CD4-positive, CD25-positive, alpha-beta regulatory T cell (primary cell): ENCODE data around the gene FHAD1. TPM values are rescaled to one million over a fixed set of nuclear protein-coding genes. Genes with fewer than 3 reads are reported as not detected.

Experiments
- ATAC-seq, 2 donors: fragments of 150-1000 bp; cut with Tn5 transposase; one replicate each; pipeline ENCODE4 v1.10.0; 2021; ENCODE audit warnings: low read depth in 2 of 2, moderate number of reproducible peaks in 2 of 2, moderate library complexity in 1 of 2
- DNase-seq, 3 donors: peaks; one replicate each; pipeline versions ENCODE4 v3.0.0 to v3.0.0-alpha.2; 2012 to 2022; ENCODE audit warnings: mixed read lengths in 1 of 3
- H3K27ac ChIP-seq: one replicate; pipeline ENCODE4 v1.7.0; 2013; ENCODE audit warnings: mild to moderate bottlenecking, low read length; ENCODE audit not compliant: insufficient read depth, poor library complexity, severe bottlenecking
- H3K27me3 ChIP-seq: one replicate; pipeline ENCODE4 v1.7.0; 2013; ENCODE audit warnings: low read length; ENCODE audit not compliant: control insufficient read depth, insufficient read depth
- H3K36me3 ChIP-seq: one replicate; pipeline ENCODE4 v1.7.0; 2013; ENCODE audit warnings: mild to moderate bottlenecking, low read length, moderate library complexity; ENCODE audit not compliant: control insufficient read depth, insufficient read depth
- H3K4me1 ChIP-seq: 2 replicates; pipeline ENCODE4 v1.7.0; 2013; ENCODE audit warnings: mild to moderate bottlenecking, low read length; ENCODE audit not compliant: insufficient read depth, control insufficient read depth, poor library complexity, severe bottlenecking
- H3K4me3 ChIP-seq: one replicate; pipeline ENCODE4 v1.7.0; 2013; ENCODE audit warnings: low read depth, mild to moderate bottlenecking, low read length, moderate library complexity
- H3K9me3 ChIP-seq, 2 experiments: 1 replicate in 1 of 2; 2 replicates in 1 of 2; pipeline ENCODE4 v1.7.0; 2013; ENCODE audit warnings: low read length in 2 of 2, mild to moderate bottlenecking in 1 of 2, moderate library complexity in 1 of 2; ENCODE audit not compliant: control insufficient read depth in 2 of 2
- H3K27ac Mint-ChIP-seq, 3 donors: one replicate each; pipeline ENCODE4 v1.8.0; 2020 to 2022; ENCODE audit warnings: mild to moderate bottlenecking in 3 of 3, mixed read lengths in 3 of 3, moderate library complexity in 2 of 3
- H3K27me3 Mint-ChIP-seq: one replicate; pipeline ENCODE4 v1.8.0; 2022; ENCODE audit warnings: mild to moderate bottlenecking, mixed read lengths
- H3K36me3 Mint-ChIP-seq: one replicate; pipeline ENCODE4 v1.8.0; 2020; ENCODE audit warnings: mixed read lengths
- H3K4me1 Mint-ChIP-seq, 4 donors: one replicate each; pipeline ENCODE4 v1.8.0; 2020 to 2022; ENCODE audit warnings: mixed read lengths in 4 of 4, mild to moderate bottlenecking in 1 of 4
- H3K4me3 Mint-ChIP-seq, 4 donors: one replicate each; pipeline ENCODE4 v1.8.0; 2020 to 2022; ENCODE audit warnings: mild to moderate bottlenecking in 4 of 4, mixed read lengths in 4 of 4, moderate library complexity in 3 of 4
- H3K9me3 Mint-ChIP-seq, 7 donors: one replicate each; pipeline ENCODE4 v1.8.0; 2020 to 2022; ENCODE audit warnings: mixed read lengths in 7 of 7, mild to moderate bottlenecking in 3 of 7, moderate library complexity in 2 of 7
- polyA plus RNA-seq, 4 donors: library from polyadenylated mRNA; unstranded; fragments of 300-500 nt; fragmentation: Illumina TruSeq; gene quantifications; one replicate each; pipeline ENCODE4 v1.2.3, GENCODE V29; 2021
- total RNA-seq: library from RNA; stranded (reverse); gene quantifications from one replicate; pipeline ENCODE4 v1.2.3, GENCODE V29; 2022

The FHAD1 gene
- not detected for total RNA-seq
- not detected for polyA plus RNA-seq

- Mint-ChIP-seq H3K27ac (peak within 1 kb of the TSS in 1 of 3 donors; percentile 54), H3K4me3 (peak within 1 kb of the TSS; percentile 52 to 79 (median 70)), H3K4me1 (peaks cover 0 to 27% (median 15%) of the 10 kb centered on the region in 4 donors), H3K27me3 (peaks cover 64% of the 10 kb centered on the region), H3K9me3 (peaks cover 0 to 5% (median 0%) of the 10 kb centered on the region in 7 donors), H3K36me3 (peaks cover 9% of the 10 kb centered on the region)
- Histone ChIP-seq H3K27ac (no peak within 1 kb of the TSS), H3K4me3 (no peak within 1 kb of the TSS), H3K4me1 (no peaks in the 10 kb centered on the region), H3K9me3 (no peaks in the 10 kb centered on the region), H3K27me3 (peaks cover 14% of the 10 kb centered on the region), H3K36me3 (no peaks in the 10 kb centered on the region)
- DNase-seq (peak in 2 of 3 donors; percentile 6 to 44), ATAC-seq (peak in 1 of 2 donors; percentile 47)
These were observed at the start of gene FHAD1 for GRCh38 chr1:15246960-15247614. Gene FHAD1 (plus strand): TSS chr1:15247223. CDS start chr1:15251785, 4,562 bp downstream.

DNA sequence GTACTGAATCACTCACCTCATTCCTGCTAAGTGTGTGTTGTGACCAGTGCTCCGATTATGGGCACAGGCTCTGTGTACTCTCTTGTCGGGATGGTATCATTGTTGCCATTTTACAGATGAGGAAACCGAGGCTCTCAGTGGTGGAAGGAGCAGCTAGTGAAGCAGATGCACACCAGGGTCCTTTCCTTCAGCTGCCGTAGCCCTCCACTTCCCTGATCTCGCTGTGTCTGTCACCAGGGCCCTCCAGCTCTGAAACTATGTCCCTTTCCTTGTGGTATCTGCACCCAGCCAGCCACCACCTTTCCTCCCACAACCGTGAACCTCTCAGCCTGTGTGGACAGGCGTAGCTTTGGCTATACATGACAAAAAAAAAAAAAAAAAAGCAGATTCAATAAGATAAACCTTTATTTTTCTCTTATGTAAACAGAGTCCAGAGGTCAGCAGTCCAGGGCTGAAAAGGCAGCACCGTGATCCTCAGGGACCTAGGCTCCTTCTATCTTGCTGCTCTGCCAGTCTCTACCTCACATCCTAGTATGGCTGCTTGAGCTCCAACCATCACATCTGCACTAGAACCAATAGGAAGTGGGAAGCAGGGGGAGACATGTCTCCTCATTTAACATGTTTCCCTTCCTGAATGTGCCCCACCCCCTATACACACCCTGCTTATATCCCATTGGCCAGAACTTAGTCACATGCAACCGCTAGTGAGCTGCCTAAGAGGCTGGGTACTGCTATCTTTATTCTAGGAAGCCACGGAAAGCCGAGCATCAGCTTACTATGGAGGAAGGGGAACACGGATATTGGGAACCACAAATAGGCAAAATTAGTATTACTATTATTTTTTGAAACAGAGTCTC is 49.2 kb upstream of the FHAD1 start:
- Mint-ChIP-seq H3K9me3 (peaks cover 0 to 1% (median 0%) of the 10 kb centered on the region in 7 donors), H3K36me3 (no peaks in the 10 kb centered on the region), H3K27me3 (peaks cover 10% of the 10 kb centered on the region), H3K4me3 (no peak overlapping the region), H3K4me1 (no peaks in the 10 kb centered on the region), H3K27ac (peak overlapping the region in 1 of 3 donors; percentile 69)
- Histone ChIP-seq H3K27ac (no peak overlapping the region), H3K9me3 (no peaks in the 10 kb centered on the region), H3K36me3 (no peaks in the 10 kb centered on the region), H3K27me3 (no peaks in the 10 kb centered on the region), H3K4me3 (no peak overlapping the region), H3K4me1 (no peaks in the 10 kb centered on the region)
- DNase-seq, result no peak
- ATAC-seq, result no peak

DNA sequence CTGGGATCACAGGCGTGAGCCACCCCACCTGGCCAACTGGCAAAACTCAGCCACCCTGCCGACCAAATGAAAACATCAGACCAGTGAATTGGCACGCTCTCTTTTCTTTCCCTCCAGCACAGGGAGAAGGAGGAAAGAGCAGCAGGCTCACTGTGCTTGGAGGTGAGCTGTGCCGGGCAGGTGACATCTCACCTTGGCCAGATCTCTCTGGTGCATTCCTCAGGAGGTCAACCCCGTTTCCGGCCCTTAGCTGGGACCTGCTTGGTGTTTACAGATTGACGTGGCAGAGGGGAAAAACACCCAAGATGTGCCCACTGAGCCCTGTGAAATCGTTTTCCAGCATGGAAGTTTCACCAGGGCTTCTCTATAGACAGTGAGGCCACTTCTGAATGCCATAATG is 48.3 kb upstream of the FHAD1 start:
- no peaks in the 10 kb centered on the region for H3K27me3 ChIP-seq
- H3K27ac Mint-ChIP-seq, result no peak overlapping the region
- no peaks in the 10 kb centered on the region for H3K4me1 Mint-ChIP-seq
- H3K27me3 Mint-ChIP-seq, result peaks cover 10% of the 10 kb centered on the region
- DNase-seq, result no peak
- no peaks in the 10 kb centered on the region for H3K4me1 ChIP-seq
- peaks cover 0 to 1% (median 0%) of the 10 kb centered on the region in 7 donors for H3K9me3 Mint-ChIP-seq
- no peak overlapping the region for H3K27ac ChIP-seq
- no peak for ATAC-seq
- H3K36me3 ChIP-seq, result no peaks in the 10 kb centered on the region
- no peaks in the 10 kb centered on the region for H3K9me3 ChIP-seq
- H3K4me3 Mint-ChIP-seq, result no peak overlapping the region
- H3K36me3 Mint-ChIP-seq, result no peaks in the 10 kb centered on the region
- no peak overlapping the region for H3K4me3 ChIP-seq

DNA sequence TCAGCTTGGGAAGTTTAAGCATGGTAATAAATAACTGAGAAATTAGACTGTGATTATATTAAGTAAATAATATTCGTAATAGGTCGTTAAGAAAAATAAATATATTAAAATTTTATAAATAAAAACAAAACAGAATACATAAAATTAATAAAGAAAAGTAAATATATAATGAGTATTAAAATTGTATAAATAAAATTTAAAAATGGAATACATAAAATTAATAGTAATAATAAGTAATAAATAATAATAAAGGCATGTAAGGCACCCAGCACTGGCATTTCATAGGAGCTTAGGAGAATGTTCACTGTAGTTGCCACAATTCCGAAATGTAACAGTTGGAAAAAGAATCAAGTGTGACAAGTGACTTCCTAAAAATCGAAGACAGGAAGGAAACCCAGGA is 45.8 kb upstream of the FHAD1 start:
- no peaks in the 10 kb centered on the region for H3K27me3 ChIP-seq
- DNase-seq (no peak), ATAC-seq (no peak)
- Mint-ChIP-seq H3K36me3 (no peaks in the 10 kb centered on the region), H3K4me1 (no peaks in the 10 kb centered on the region), H3K27ac (no peak overlapping the region), H3K4me3 (no peak overlapping the region), H3K27me3 (peaks cover 11% of the 10 kb centered on the region), H3K9me3 (peaks cover 0 to 1% (median 0%) of the 10 kb centered on the region in 7 donors)
- no peaks in the 10 kb centered on the region for H3K9me3 ChIP-seq
- no peak overlapping the region for H3K27ac ChIP-seq
- H3K4me1 ChIP-seq, result no peaks in the 10 kb centered on the region
- no peaks in the 10 kb centered on the region for H3K36me3 ChIP-seq
- H3K4me3 ChIP-seq, result no peak overlapping the region

DNA sequence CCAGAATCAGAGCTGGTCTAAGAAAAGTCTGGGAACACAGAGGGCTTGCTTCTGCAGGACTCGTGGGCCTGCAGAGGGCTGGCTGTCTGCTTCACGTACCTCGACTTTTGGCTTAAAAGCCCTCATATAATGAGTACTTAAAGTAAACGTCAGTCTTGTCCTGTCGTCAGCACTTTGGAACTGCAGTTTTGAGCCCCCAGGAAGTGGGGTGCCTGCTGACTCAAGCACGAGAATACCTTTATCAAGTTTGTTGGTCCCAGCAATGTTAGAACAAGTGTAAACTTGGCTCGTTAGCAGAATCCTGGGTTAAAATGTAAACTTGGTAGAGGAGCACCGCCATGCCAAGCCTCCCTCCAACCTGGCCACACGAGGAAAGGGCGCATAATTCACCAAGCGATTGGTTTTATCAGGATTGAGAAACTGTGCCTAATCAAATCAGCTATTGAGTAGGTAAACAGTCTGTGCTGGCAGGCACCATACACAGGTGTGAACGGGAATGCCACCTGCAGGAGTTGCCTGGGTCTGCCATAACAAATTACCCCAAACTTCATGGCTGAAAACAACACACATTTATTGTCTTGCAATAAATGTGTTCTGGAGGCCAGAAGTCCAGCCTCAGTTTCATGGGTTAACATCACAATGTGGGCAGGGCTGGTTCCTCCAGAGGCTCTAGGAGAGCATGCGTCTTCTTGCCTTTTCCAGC is 45.0 kb upstream of the FHAD1 start:
- no peaks in the 10 kb centered on the region for H3K27me3 ChIP-seq
- H3K9me3 ChIP-seq, result no peaks in the 10 kb centered on the region
- no peak overlapping the region for H3K27ac ChIP-seq
- Mint-ChIP-seq H3K27ac (no peak overlapping the region), H3K4me3 (no peak overlapping the region), H3K9me3 (peaks cover 0 to 1% (median 0%) of the 10 kb centered on the region in 7 donors), H3K27me3 (peaks cover 8% of the 10 kb centered on the region), H3K36me3 (no peaks in the 10 kb centered on the region), H3K4me1 (no peaks in the 10 kb centered on the region)
- H3K4me1 ChIP-seq, result no peaks in the 10 kb centered on the region
- no peaks in the 10 kb centered on the region for H3K36me3 ChIP-seq
- DNase-seq (no peak), ATAC-seq (no peak)
- no peak overlapping the region for H3K4me3 ChIP-seq

- no peak overlapping the region for H3K27ac Mint-ChIP-seq
These were observed 42.1 kb upstream of the FHAD1 start for GRCh38 chr1:15204931-15205330.

DNA sequence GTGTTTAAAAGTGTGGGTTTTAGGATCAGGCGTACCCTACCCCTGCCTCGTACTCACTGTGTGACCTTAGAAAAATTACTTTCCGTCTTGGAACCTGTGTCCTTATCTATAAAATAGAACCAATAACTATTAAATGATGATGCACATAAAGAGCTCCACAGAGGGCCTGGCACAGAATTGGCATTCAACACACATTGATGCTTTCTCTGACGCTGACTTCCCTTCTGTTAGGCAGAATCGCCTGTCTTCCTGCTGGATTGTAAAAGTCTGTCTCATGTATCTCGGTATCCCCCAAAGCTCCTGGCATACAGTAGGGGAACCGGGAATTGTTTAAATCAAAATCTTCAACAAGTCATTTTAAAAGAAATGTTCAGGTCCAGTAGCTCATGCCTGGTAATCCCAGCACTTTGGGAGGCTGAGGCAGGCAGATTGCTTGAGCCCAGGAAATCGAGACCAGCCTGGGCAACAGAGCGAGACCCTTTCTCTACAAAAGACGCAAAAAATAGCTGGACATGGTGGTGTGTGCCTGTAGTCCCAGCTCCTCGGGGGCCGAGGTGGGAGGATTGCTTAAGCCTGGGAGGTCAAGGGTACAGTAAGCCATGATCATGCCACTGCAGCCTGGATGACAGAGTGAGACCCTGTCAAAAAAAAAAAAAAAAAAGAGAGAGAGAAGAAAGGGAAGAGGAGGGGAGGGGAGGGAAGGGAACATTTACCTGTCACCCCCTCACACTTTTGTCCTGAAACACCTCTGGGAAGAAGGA is 41.3 kb upstream of the FHAD1 start:
- H3K4me1 Mint-ChIP-seq, result no peaks in the 10 kb centered on the region
- H3K9me3 ChIP-seq, result no peaks in the 10 kb centered on the region
- H3K9me3 Mint-ChIP-seq, result no peaks in the 10 kb centered on the region
- no peaks in the 10 kb centered on the region for H3K36me3 ChIP-seq
- ATAC-seq (no peak), DNase-seq (no peak)
- no peaks in the 10 kb centered on the region for H3K36me3 Mint-ChIP-seq
- H3K4me3 ChIP-seq, result no peak overlapping the region
- peaks cover 10% of the 10 kb centered on the region for H3K27me3 Mint-ChIP-seq
- no peaks in the 10 kb centered on the region for H3K27me3 ChIP-seq
- no peak overlapping the region for H3K4me3 Mint-ChIP-seq
- no peak overlapping the region for H3K27ac Mint-ChIP-seq
- no peak overlapping the region for H3K27ac ChIP-seq
- no peaks in the 10 kb centered on the region for H3K4me1 ChIP-seq

More at GRCh38 chr1:15204931-15205330, 42.1 kb upstream of the FHAD1 start:
- H3K27me3 Mint-ChIP-seq, result peaks cover 13% of the 10 kb centered on the region
- H3K9me3 Mint-ChIP-seq, result no peaks in the 10 kb centered on the region
- Histone ChIP-seq H3K4me3 (no peak overlapping the region), H3K27ac (no peak overlapping the region), H3K9me3 (no peaks in the 10 kb centered on the region), H3K36me3 (no peaks in the 10 kb centered on the region), H3K27me3 (no peaks in the 10 kb centered on the region), H3K4me1 (no peaks in the 10 kb centered on the region)
- ATAC-seq (no peak), DNase-seq (no peak)
- H3K36me3 Mint-ChIP-seq, result no peaks in the 10 kb centered on the region
- no peaks in the 10 kb centered on the region for H3K4me1 Mint-ChIP-seq
- no peak overlapping the region for H3K4me3 Mint-ChIP-seq
